ENCODE measurements around the gene ZNF888. TPM values are rescaled to one million over a fixed set of nuclear protein-coding genes. Genes with fewer than 3 reads are reported as not detected.

ZNF888 gene
- total RNA-seq, 1 experiment from 2014 or later: 13.4 TPM

DNA sequence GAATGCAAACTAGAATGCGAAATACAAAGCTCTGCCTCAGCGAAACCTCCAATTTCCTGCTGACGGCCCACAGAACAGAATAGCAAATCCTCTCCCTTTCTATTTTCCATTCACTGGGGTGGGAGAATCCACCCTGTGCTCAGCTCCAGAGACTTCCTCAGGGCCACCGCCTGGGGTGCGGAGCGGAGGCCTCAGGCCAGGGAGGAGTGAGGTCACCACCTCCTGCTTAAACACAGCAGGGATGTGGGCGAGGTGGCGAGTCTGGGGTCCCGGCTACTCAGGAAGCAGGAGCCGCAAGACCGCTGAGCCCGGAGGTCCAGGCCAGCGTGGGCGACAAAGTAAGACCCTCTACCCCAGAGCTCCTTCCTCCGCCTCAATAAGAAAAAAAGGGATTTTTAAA, 25.1 kb downstream of the ZNF888 start:
- peak overlapping the region in 1 of 3 experiments; percentile 97; a peak in 2 of 7 replicates for H3K27ac Mint-ChIP-seq

More for the DNA sequence above, 25.1 kb downstream of the ZNF888 start:
- H3K27ac ChIP-seq (ENCODE audit: insufficient read length, low read depth, low read length): no peak overlapping the region
- no peaks in the 10 kb centered on the region for H3K27me3 Mint-ChIP-seq (ENCODE audit: low read depth)
- H3K4me1 Mint-ChIP-seq: peaks cover 22 to 24% of the 10 kb centered on the region in 2 experiments
- H3K9me3 Mint-ChIP-seq: no peaks in the 10 kb centered on the region
- H4K8ac ChIP-seq (replicated peaks; ENCODE audit: insufficient read length, low read depth, low read length): no peak overlapping the region
- H3K4ac ChIP-seq (ENCODE audit: low read depth, low read length): no peak overlapping the region
- no peak overlapping the region for H2AFZ ChIP-seq (ENCODE audit: low read length)
- peaks cover 14 to 26% (median 23%) of the 10 kb centered on the region in 3 experiments for H3K36me3 Mint-ChIP-seq (ENCODE audit: insufficient read depth in 1 of 3, low read depth in 3 of 3)
- peak; percentile 75 for DNase-seq
- H3K79me1 ChIP-seq (ENCODE audit: insufficient read depth, low read depth, low read length, poor library complexity, severe bottlenecking): peaks cover 3% of the 10 kb centered on the region
- H3K18ac ChIP-seq (ENCODE audit: insufficient read length, low read depth, low read length): no peak overlapping the region
- H2AK5ac ChIP-seq (ENCODE audit: insufficient read length, low read length): no peak overlapping the region
- no peak overlapping the region for H2BK5ac ChIP-seq (ENCODE audit: insufficient read length, low read length)
- H3K4me2 ChIP-seq (ENCODE audit: insufficient read depth, insufficient read length, low read length): peak overlapping the region; percentile 53
- no peaks in the 10 kb centered on the region for H4K20me1 ChIP-seq (ENCODE audit: control insufficient read depth, insufficient read depth, insufficient read length)
- peaks cover 6% of the 10 kb centered on the region; the same call in 1 of the 2 replicates for H3K79me2 ChIP-seq (ENCODE audit: insufficient read depth, low read length)
- peaks cover 5% of the 10 kb centered on the region for H3K23me2 ChIP-seq (ENCODE audit: insufficient read length, low read depth, low read length, poor library complexity, severe bottlenecking)
- H3K56ac ChIP-seq (ENCODE audit: insufficient read length, low read depth, low read length): no peak overlapping the region
- no peak overlapping the region for H4K91ac ChIP-seq (ENCODE audit: insufficient read length, low read depth, low read length)
- no peak overlapping the region for H2BK15ac ChIP-seq (ENCODE audit: low read depth, low read length)
- no peaks in the 10 kb centered on the region for H3K9me3 ChIP-seq (ENCODE audit: control insufficient read depth, low read depth, low read length)
- H3K9ac ChIP-seq (ENCODE audit: extremely low read depth, insufficient read length, low read length): no peak overlapping the region
- peaks cover 2% of the 10 kb centered on the region; the same call in 1 of the 2 replicates for H3K4me1 ChIP-seq (ENCODE audit: insufficient read depth, low read length)
- no peak overlapping the region for H4K5ac ChIP-seq (ENCODE audit: insufficient read length, low read depth, low read length)
- H3K23ac ChIP-seq (ENCODE audit: insufficient read length, low read depth, low read length): no peak overlapping the region
- TF ChIP-seq, protein P1, sequence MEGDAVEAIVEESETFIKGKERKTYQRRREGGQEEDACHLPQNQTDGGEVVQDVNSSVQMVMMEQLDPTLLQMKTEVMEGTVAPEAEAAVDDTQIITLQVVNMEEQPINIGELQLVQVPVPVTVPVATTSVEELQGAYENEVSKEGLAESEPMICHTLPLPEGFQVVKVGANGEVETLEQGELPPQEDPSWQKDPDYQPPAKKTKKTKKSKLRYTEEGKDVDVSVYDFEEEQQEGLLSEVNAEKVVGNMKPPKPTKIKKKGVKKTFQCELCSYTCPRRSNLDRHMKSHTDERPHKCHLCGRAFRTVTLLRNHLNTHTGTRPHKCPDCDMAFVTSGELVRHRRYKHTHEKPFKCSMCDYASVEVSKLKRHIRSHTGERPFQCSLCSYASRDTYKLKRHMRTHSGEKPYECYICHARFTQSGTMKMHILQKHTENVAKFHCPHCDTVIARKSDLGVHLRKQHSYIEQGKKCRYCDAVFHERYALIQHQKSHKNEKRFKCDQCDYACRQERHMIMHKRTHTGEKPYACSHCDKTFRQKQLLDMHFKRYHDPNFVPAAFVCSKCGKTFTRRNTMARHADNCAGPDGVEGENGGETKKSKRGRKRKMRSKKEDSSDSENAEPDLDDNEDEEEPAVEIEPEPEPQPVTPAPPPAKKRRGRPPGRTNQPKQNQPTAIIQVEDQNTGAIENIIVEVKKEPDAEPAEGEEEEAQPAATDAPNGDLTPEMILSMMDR (conservative IDR thresholded peaks at IDR 0.05): no peak
- no peak overlapping the region for H2BK20ac ChIP-seq (ENCODE audit: low read depth, low read length, poor library complexity, severe bottlenecking)
- no peak overlapping the region for H2BK120ac ChIP-seq (ENCODE audit: low read depth, low read length, poor library complexity, severe bottlenecking)
- no peaks in the 10 kb centered on the region for H3K27me3 ChIP-seq (ENCODE audit: insufficient read depth, low read length)
- H3K14ac ChIP-seq (ENCODE audit: insufficient read depth, low read length): no peak overlapping the region
- no CpG with 5 or more reads among the region's 15 CpGs for WGBS (ENCODE audit: extremely low coverage, insufficient read length, low lambda C conversion rate)
- H3T11ph ChIP-seq (ENCODE audit: low read length): no peak overlapping the region
- H2BK12ac ChIP-seq (ENCODE audit: insufficient read length, low read depth, low read length): no peak overlapping the region
- H3K4me3 Mint-ChIP-seq: peak overlapping the region; percentile 94 to 95; a peak in 4 of 5 replicates

All from H9 (cell line).